ENCODE results near the gene REXO1.

REXO1 gene

GRCh38 chr19:1765904-1766799, 82.1 kb downstream of the REXO1 start:
- no peak for DNase-seq
